ENCODE results near the gene ZNF248.

DNA sequence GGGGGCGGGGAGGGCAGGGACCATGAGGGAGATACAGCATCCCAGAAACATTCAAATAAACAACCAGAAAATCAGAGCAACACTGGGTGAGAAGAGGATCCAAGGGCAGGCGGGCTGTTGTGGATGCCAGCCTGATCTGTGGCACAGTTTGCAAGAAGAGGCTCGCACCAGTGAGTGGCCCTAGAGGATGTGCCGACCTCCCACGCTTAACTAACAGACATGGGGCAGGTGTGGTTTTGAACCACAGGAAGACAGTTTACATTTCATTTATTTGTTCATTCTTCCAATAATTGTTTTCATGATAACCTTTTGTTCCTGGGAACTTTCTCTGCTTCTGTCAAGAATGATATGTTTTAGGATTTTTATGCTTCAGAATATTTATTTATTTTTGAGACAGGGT lies 115.6 kb downstream of the ZNF248 start:
- TF ChIP-seq, protein P1, sequence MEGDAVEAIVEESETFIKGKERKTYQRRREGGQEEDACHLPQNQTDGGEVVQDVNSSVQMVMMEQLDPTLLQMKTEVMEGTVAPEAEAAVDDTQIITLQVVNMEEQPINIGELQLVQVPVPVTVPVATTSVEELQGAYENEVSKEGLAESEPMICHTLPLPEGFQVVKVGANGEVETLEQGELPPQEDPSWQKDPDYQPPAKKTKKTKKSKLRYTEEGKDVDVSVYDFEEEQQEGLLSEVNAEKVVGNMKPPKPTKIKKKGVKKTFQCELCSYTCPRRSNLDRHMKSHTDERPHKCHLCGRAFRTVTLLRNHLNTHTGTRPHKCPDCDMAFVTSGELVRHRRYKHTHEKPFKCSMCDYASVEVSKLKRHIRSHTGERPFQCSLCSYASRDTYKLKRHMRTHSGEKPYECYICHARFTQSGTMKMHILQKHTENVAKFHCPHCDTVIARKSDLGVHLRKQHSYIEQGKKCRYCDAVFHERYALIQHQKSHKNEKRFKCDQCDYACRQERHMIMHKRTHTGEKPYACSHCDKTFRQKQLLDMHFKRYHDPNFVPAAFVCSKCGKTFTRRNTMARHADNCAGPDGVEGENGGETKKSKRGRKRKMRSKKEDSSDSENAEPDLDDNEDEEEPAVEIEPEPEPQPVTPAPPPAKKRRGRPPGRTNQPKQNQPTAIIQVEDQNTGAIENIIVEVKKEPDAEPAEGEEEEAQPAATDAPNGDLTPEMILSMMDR (IDR thresholded peaks at IDR 0.05): no peak
- no peak for TF ChIP-seq POLR2A (IDR thresholded peaks at IDR 0.05)
